Breast epithelium (tissue), 4 donors: ENCODE results near the gene DNAL4. TPM values are rescaled to one million over a fixed set of nuclear protein-coding genes. Genes with fewer than 3 reads are reported as not detected.

Source experiments
- DNase-seq, 2 donors: peaks; one replicate each; pipeline ENCODE4 v3.0.0-alpha.2; 2019; ENCODE audit warnings: low spot score in 2 of 2
- H3K27ac ChIP-seq, 2 donors: fragments of 200-600 bp; sonication (generic) in 1 of 2; one replicate each; pipeline ENCODE4 v1.5.1; 2016 to 2019; ENCODE audit warnings: mild to moderate bottlenecking in 1 of 2
- H3K27me3 ChIP-seq, 2 donors: fragments of 200-600 bp; sonication (generic) in 1 of 2; one replicate each; pipeline versions ENCODE4 v1.5.1 to v1.6.0; 2017 to 2019; ENCODE audit warnings: control low read depth in 1 of 2, mild to moderate bottlenecking in 1 of 2
- H3K36me3 ChIP-seq: fragments of 200-600 bp; one replicate; pipeline ENCODE4 v1.5.1; 2019
- H3K4me1 ChIP-seq, 2 donors: fragments of 200-600 bp; sonication (generic); one replicate each; pipeline ENCODE4 v1.5.1; 2016 to 2019; ENCODE audit warnings: control low read depth in 1 of 2
- H3K4me3 ChIP-seq, 3 donors: fragments of 200-600 bp; sonication (generic); 1 replicate in 2 of 3; 2 replicates in 1 of 3; pipeline ENCODE4 v1.5.1; 2016 to 2019; ENCODE audit warnings: mild to moderate bottlenecking in 3 of 3, moderate library complexity in 2 of 3
- H3K9me3 ChIP-seq, 2 donors: fragments of 200-600 bp; sonication (generic) in 1 of 2; one replicate each; pipeline ENCODE4 v1.5.1; 2016 to 2019; ENCODE audit warnings: control low read depth in 1 of 2
- CTCF ChIP-seq, 3 donors: fragments of 450-650 bp; IDR thresholded peaks; one replicate each; pipeline ENCODE4 v1.5.1; 2016 to 2017; ENCODE audit warnings: antibody characterized with exemption in 3 of 3, mild to moderate bottlenecking in 3 of 3, moderate library complexity in 3 of 3
- POLR2A ChIP-seq: fragments of 450-650 bp; IDR thresholded peaks from one replicate; pipeline ENCODE4 v1.6.1; 2016; ENCODE audit warnings: antibody characterized with exemption, mild to moderate bottlenecking, moderate library complexity
- POLR2AphosphoS5 ChIP-seq, 3 donors: sonication (generic); formaldehyde crosslinking; IDR thresholded peaks; one replicate each; pipeline ENCODE4 v1.6.1; 2017; ENCODE audit warnings: antibody characterized with exemption in 3 of 3
- intact Hi-C: fragments of 100-400 bp; cut with DNase I; formaldehyde crosslinking; loops from one replicate; pipeline ENCODE4 v1.15.1; 2023; ENCODE audit warnings: low total_unique reads
- total RNA-seq, 3 donors: library from RNA; depleted of rRNA; stranded (reverse); fragments of >200 nt; gene quantifications; one replicate each; pipeline ENCODE4 v1.1.0, GENCODE V29; 2016

DNAL4 gene
- total RNA-seq, 3 donors from 2014 or later = 17.8 to 31.2 (median 21.3) TPM

GRCh38 chr22:38731703-38732161 is 62.2 kb downstream of the DNAL4 start:
- intact Hi-C loops = loop anchor here (5.0 kb wide), 1 partner anchor 561 kb away; no protein-coding TSS in a partner anchor
- H3K27me3 ChIP-seq = no peaks in the 10 kb centered on the region
- H3K27ac ChIP-seq = peak overlapping the region; percentile 81 to 87
- no peak for DNase-seq
- H3K4me1 ChIP-seq = peaks cover 12 to 20% of the 10 kb centered on the region in 2 donors
- TF ChIP-seq POLR2AphosphoS5 (IDR thresholded peaks at IDR 0.05) (no peak), POLR2A (no peak), CTCF (IDR thresholded peaks at IDR 0.05) (no peak)
- H3K4me3 ChIP-seq = no peak overlapping the region
- H3K36me3 ChIP-seq = peaks cover 18% of the 10 kb centered on the region
- H3K9me3 ChIP-seq = no peaks in the 10 kb centered on the region

- DNase-seq = no peak
- TF ChIP-seq CTCF (IDR thresholded peaks at IDR 0.05) (no peak), POLR2A (no peak), POLR2AphosphoS5 (IDR thresholded peaks at IDR 0.05) (no peak)
- intact Hi-C loops = loop anchor here (5.0 kb wide), 1 partner anchor 562 kb away; no protein-coding TSS in a partner anchor
- Histone ChIP-seq H3K36me3 (peaks cover 18% of the 10 kb centered on the region), H3K4me3 (no peak overlapping the region), H3K4me1 (peaks cover 12 to 20% of the 10 kb centered on the region in 2 donors), H3K9me3 (no peaks in the 10 kb centered on the region), H3K27me3 (no peaks in the 10 kb centered on the region), H3K27ac (no peak overlapping the region)
These were observed 63.5 kb downstream of the DNAL4 start for GRCh38 chr22:38730411-38730871.

GRCh38 chr22:38729946-38730345 is 64.0 kb downstream of the DNAL4 start:
- peaks cover 12 to 20% of the 10 kb centered on the region in 2 donors for H3K4me1 ChIP-seq
- H3K27ac ChIP-seq = no peak overlapping the region
- H3K36me3 ChIP-seq = peaks cover 18% of the 10 kb centered on the region
- DNase-seq = no peak
- no peak for TF ChIP-seq POLR2A
- TF ChIP-seq CTCF (IDR thresholded peaks at IDR 0.05) = no peak
- TF ChIP-seq POLR2AphosphoS5 (IDR thresholded peaks at IDR 0.05) = no peak
- no peak overlapping the region for H3K4me3 ChIP-seq
- no peaks in the 10 kb centered on the region for H3K27me3 ChIP-seq
- H3K9me3 ChIP-seq = no peaks in the 10 kb centered on the region
- intact Hi-C loops = loop anchor here (5.0 kb wide), 1 partner anchor 562 kb away; no protein-coding TSS in a partner anchor

GRCh38 chr22:38728871-38729796 is 64.8 kb downstream of the DNAL4 start:
- DNase-seq = no peak
- H3K4me3 ChIP-seq = no peak overlapping the region
- no peaks in the 10 kb centered on the region for H3K9me3 ChIP-seq
- no peak overlapping the region for H3K27ac ChIP-seq
- peaks cover 12 to 20% of the 10 kb centered on the region in 2 donors for H3K4me1 ChIP-seq
- TF ChIP-seq POLR2AphosphoS5 (IDR thresholded peaks at IDR 0.05) (no peak), POLR2A (no peak), CTCF (IDR thresholded peaks at IDR 0.05) (no peak)
- H3K27me3 ChIP-seq = no peaks in the 10 kb centered on the region
- intact Hi-C loops = no loop called here
- H3K36me3 ChIP-seq = peaks cover 18% of the 10 kb centered on the region

Other genes with a start within 250 kb of the DNAL4 start
- 1 to 10 TPM; 1.6 to 3.3 (median 2.9) TPM for gene DMC1, start 224.0 kb downstream of the DNAL4 start, total RNA-seq
- 1 to 10 TPM in 2 of 3 donors, under 1 TPM in 1; 0.16 to 7.9 (median 6.3) TPM for gene FAM227A, start 137.8 kb downstream of the DNAL4 start, total RNA-seq
- 10 to 100 TPM; 18.1 to 21.1 (median 20.0) TPM for gene CBY1, start 137.5 kb downstream of the DNAL4 start, total RNA-seq
- 10 to 100 TPM; 30.6 to 37.3 (median 32.8) TPM for gene TOMM22, start 112.2 kb downstream of the DNAL4 start, total RNA-seq
- 10 to 100 TPM; 60.5 to 80.8 (median 61.3) TPM for gene JOSD1, start 93.2 kb downstream of the DNAL4 start, total RNA-seq
- 10 to 100 TPM; 32.3 to 58.7 (median 56.9) TPM for gene GTPBP1, start 88.2 kb downstream of the DNAL4 start, total RNA-seq
- gene SUN2, start 38.1 kb downstream of the DNAL4 start, total RNA-seq = 100 to 1,000 TPM; 173 to 577 (median 266) TPM
- 1 to 10 TPM; 3.7 to 4.6 (median 4.5) TPM for gene NPTXR, start 49.9 kb upstream of the DNAL4 start, total RNA-seq
- gene CBX6, start 78.1 kb upstream of the DNAL4 start, total RNA-seq = 10 to 100 TPM; 20.2 to 34.7 (median 25.9) TPM
- gene APOBEC3A, start 163.5 kb upstream of the DNAL4 start, total RNA-seq = under 1 TPM in 1 of 3 donors, not detected in 2; 0.44 TPM
- 1 to 10 TPM in 1 of 3 donors, under 1 TPM in 1, not detected in 1; 0.33 to 2.2 TPM for gene APOBEC3B, start 188.2 kb upstream of the DNAL4 start, total RNA-seq
- 1 to 10 TPM; 6.9 to 9.5 (median 7.0) TPM for gene APOBEC3C, start 220.1 kb upstream of the DNAL4 start, total RNA-seq
- 1 to 10 TPM; 1.3 to 4.0 (median 3.9) TPM for gene APOBEC3D, start 227.0 kb upstream of the DNAL4 start, total RNA-seq
- 1 to 10 TPM; 1.9 to 7.9 (median 5.9) TPM for gene APOBEC3F, start 246.7 kb upstream of the DNAL4 start, total RNA-seq